Kidney capillary endothelial cell (primary cell): ENCODE measurements around the gene AFP.

ENCODE experiments used
- DNase-seq: peaks from one replicate; pipeline ENCODE4 v3.0.0-alpha.2; 2018; ENCODE audit warnings: low spot score

Gene AFP

DNA sequence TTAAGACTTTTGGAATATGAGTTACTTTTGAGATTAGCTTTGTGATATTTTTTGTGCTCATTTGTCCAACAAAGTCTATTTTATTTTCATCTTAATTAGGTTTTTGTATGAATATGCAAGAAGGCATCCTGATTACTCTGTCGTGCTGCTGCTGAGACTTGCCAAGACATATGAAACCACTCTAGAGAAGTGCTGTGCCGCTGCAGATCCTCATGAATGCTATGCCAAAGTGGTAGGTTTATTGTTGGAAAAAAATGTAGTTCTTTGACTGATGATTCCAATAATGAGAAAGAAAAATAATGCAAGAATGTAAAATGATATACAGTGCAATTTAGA is 21.1 kb upstream of the AFP start:
- no peak for DNase-seq

DNA sequence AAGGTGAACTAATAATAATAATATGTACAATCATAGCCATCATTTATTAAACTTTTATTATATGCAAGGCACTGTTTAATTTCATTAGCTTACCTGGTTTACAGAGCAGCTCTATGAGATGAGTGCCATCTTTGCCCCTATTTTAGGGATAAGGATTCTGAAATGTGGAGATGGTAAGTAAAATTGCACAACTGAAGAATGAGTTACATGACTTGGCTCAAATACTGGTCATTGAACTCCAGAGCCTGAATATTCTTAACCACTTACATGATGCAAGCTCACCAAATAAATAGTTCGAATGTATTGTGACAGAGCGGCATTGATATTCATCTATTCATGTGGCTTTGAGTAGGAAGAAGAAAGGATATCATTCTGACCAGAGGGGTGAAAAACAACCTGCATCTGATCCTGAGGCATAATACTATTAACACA is 20.2 kb upstream of the AFP start:
- DNase-seq, result no peak

DNA sequence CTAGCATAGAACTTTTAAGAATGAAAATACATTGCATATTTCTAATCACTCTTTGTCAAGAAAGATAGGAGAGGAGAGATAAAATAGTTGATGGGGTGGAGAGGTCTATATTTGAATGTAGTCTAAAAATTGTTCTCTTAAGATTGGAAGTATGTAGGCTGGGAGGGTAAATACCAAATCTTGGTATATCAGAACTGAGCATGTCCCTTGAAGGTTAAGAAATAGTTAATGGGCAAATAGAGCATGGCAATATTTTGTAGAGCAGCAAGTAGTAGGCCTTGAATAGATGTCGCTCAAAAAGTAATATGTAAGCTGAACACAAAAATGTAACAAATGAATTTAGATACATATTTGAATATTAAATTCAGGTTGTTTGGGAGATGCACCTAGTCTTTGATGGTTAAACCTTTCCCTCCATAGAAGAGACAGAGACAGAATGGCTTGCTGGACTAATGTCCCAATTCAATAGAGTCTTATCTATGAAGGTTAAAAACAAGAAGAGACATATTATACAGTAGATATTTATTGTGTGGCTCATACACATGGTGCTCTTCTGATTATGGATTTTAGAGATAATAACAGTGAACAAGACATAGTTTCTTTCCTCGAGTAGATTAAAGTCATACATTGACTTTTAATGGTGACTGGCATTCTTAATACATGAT is 19.5 kb upstream of the AFP start:
- DNase-seq, result no peak

DNA sequence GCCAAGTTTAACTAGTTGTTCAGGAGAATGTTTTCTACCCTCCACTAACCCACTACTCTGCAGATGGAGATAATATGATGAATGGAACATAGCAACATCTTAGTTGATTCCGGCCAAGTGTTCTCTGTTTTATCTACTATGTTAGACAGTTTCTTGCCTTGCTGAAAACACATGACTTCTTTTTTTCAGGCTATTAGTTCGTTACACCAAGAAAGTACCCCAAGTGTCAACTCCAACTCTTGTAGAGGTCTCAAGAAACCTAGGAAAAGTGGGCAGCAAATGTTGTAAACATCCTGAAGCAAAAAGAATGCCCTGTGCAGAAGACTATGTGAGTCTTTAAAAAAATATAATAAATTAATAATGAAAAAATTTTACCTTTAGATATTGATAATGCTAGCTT is 18.7 kb upstream of the AFP start:
- no peak for DNase-seq

- no peak for DNase-seq
These were observed 18.0 kb upstream of the AFP start for GRCh38 chr4:73417973-73418372.

- DNase-seq, result no peak
These were observed 17.3 kb upstream of the AFP start for GRCh38 chr4:73418677-73419076.

GRCh38 chr4:73419106-73420038 is 16.6 kb upstream of the AFP start:
- no peak for DNase-seq

DNA sequence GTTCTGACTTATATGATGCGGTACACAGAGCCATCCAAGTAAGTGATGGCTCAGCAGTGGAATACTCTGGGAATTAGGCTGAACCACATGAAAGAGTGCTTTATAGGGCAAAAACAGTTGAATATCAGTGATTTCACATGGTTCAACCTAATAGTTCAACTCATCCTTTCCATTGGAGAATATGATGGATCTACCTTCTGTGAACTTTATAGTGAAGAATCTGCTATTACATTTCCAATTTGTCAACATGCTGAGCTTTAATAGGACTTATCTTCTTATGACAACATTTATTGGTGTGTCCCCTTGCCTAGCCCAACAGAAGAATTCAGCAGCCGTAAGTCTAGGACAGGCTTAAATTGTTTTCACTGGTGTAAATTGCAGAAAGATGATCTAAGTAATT is 15.4 kb upstream of the AFP start:
- no peak for DNase-seq

DNA sequence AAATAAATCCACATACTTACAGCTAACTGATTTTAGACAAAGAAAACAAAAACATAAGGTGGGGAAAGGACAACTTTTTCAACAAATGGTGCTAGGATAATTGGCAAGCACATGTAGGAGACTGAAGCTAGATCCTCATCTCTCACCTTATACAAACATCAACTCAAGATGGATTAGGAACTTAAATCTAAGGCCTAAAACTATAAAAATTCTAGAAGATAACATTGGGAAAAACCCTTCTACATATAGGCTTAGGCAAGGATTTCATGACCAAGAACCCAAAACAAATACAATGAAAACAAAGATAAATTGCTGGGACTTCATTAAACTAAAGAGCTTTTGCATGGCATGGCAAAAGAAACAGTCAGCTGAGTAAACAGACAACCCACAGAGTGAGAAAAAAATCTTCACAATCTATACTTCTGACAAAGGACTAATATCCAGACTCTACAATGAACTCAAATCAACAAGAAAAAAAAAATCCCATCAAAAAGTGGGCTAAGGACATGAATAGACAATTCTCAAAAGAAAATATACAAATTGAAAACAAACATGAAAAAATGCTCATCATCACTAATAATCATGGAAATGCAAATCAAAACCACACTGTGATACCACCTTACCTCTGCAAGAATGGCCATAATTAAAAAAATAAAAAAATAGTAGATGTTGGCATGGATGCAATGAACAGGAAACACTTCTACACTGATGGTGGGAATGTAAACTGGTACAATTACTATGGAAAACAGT is 14.1 kb upstream of the AFP start:
- no peak for DNase-seq

DNA sequence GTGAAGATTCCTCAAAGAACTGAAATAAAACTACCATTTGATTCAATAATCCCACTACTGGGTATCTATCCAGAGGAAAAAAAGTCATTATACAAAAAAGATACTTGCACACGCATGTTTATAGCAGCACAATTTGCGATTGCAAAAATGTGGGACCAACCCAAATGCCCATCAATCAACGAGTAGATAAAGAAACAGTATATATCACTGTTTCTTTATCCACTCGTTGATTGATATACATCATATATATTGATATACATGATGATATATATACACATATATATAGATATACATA is 13.6 kb upstream of the AFP start:
- no peak for DNase-seq

DNA sequence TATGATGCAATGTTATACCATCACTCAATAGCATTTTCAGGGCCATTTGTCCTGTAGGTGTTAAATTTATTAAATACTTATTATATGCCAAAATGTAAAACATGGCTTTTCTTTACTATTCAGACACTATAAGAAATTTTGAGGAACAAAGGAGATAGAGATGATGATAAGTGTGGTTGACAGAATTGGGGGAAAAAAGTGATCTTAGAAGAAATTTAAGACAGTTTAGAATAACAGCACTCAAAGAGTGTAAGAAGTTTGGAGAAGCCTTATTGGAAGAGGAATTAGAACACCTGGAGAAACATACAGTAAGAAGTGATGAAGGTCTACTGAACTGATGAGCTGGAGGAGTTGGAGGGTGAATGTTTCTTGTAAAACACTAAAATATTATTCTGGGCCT is 12.8 kb upstream of the AFP start:
- no peak for DNase-seq

- no peak for DNase-seq
These were observed 9.4 kb upstream of the AFP start for GRCh38 chr4:73426666-73427065.

GRCh38 chr4:73429118-73429517 is 6.9 kb upstream of the AFP start:
- no peak for DNase-seq

GRCh38 chr4:73429826-73430587 is 6.0 kb upstream of the AFP start:
- no peak for DNase-seq

GRCh38 chr4:73431813-73432168 is 4.2 kb upstream of the AFP start:
- DNase-seq, result no peak

- DNase-seq, result no peak
These were observed 3.6 kb upstream of the AFP start for GRCh38 chr4:73432169-73433000.

DNA sequence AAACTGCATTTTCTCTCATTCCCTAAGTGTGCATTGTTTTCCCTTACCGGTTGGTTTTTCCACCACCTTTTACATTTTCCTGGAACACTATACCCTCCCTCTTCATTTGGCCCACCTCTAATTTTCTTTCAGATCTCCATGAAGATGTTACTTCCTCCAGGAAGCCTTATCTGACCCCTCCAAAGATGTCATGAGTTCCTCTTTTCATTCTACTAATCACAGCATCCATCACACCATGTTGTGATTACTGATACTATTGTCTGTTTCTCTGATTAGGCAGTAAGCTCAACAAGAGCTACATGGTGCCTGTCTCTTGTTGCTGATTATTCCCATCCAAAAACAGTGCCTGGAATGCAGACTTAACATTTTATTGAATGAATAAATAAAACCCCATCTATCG is 2.9 kb upstream of the AFP start:
- no peak for DNase-seq

- DNase-seq, result peak; percentile 24
These were observed 1.7 kb upstream of the AFP start for GRCh38 chr4:73434311-73434710.

- no peak for DNase-seq
These were observed 895 bp downstream of the AFP start for GRCh38 chr4:73436674-73437557.

DNA sequence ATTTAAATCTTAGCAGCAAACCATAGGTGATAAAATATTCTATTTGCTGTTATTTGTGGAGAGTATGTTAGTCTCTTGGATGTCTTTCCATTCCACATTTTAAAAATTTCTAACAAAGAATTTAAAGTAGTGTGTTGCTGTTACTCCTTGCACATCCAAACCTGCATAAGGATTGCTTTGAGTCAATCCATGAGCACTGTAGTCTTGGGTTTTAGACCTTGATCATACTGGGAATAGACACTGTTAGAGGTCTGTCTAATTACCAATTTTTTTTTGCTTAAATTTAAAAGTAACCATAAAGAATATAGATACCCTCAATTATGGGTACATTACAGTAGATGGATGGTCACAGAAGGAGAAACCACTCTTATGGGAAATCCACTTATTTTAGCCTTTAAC is 1.5 kb downstream of the AFP start:
- no peak for DNase-seq

GRCh38 chr4:73438048-73438447 is 2.0 kb downstream of the AFP start:
- no peak for DNase-seq
